CD4-positive, alpha-beta T cell treated with Interleukin-15 for 4 hours (primary cell): ENCODE results near the gene MYCBPAP.

ENCODE experiments used
- DNase-seq: peaks from one replicate; pipeline ENCODE4 v3.0.0-alpha.2; 2020; ENCODE audit warnings: low spot score

MYCBPAP gene

DNA sequence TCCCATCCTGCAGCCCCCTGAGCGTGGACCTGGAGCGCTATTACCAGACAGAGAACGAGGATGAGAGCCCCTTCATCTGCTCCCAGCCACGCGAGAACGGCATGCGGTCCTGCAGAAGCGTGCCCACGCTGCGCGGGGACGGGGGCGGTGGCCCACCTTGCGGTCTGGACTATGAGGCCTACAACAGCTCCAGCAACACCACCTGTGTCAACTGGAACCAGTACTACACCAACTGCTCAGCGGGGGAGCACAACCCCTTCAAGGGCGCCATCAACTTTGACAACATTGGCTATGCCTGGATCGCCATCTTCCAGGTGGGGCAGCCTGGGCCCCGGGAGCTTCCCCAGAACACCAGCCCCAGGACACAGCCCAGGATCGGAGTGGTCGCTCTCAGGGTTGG is 64.3 kb downstream of the MYCBPAP start:
- no peak for DNase-seq

DNA sequence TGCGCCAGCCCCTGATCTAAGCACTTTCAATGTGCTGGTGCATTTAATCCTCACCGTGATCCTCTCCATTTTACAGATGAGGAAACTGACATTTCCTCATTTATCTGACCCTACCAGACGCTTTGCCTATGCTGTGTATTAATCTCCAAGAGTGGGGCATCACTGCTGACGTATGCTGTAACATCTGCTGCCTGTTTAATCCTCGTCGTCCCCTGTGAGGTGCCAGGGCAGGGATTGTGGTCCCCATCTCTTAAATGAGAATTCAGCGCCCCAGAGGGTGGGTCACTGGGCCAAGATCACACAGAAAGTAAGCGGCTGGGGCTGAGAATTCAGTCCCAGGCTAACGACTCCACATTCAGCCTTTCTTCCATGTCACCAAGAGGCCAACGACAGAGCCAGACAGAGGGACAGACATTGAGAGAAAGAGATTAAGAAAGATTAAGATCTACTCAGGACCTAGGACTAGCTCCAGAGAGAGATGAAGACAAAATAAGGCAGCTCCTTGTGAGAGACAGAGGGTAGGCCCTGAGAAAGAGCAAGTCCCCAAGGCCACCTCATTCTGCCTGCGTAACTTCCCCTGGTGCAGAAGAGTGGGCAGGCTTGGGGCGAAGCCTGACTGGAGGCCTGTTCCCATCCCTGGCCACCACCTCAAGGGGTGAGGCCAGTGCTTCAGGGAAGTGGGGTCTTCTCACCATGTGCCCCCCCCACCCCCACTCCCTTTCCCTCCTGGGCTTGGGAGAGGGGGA is 65.8 kb downstream of the MYCBPAP start:
- DNase-seq = no peak

DNA sequence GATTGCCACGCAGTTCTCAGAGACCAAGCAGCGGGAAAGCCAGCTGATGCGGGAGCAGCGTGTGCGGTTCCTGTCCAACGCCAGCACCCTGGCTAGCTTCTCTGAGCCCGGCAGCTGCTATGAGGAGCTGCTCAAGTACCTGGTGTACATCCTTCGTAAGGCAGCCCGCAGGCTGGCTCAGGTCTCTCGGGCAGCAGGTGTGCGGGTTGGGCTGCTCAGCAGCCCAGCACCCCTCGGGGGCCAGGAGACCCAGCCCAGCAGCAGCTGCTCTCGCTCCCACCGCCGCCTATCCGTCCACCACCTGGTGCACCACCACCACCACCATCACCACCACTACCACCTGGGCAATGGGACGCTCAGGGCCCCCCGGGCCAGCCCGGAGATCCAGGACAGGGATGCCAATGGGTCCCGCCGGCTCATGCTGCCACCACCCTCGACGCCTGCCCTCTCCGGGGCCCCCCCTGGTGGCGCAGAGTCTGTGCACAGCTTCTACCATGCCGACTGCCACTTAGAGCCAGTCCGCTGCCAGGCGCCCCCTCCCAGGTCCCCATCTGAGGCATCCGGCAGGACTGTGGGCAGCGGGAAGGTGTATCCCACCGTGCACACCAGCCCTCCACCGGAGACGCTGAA is 67.5 kb downstream of the MYCBPAP start:
- no peak for DNase-seq

DNA sequence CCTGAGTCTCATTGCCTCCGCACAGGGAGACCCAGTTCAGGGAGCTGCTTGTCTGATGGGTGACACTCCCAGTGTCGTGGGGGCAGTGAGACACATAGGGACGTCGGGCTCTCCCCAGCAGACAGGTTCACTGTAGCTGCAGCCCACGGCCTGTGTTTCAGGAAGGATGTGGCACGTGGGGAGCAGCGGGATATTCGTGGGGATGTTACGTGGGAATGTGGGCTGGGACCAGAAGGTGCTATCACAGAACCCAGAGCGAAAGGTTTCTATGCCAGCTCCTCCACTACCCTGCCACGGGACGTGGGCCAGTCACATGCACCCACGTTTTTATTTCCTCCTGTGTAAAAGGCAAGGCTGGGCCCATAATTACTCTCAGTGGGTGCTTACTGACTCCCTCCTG is 68.6 kb downstream of the MYCBPAP start:
- DNase-seq = no peak

DNA sequence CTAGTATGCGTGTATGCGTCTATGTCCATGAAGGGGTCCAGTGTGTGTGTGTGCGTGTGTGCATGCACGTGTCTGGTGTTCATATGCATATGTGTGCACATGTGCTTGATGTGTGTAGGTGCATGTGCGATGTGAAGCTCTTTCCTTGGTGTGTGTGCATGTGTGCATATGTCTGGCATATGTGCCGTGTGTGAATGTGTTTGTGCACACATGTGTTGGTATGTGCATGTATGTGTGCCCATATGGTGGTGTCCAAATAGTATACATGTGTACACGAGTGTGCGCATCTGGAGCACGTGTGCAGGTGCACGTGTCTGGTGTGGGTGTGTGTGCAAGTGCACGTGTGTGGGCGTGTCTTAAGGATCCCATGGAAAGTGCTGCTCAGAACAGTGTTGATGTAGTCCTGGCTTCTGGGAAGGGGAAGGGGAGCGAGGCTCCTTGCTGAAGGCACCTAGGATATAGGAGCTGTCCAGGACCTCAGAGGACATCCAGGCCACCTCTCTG is 69.3 kb downstream of the MYCBPAP start:
- DNase-seq = no peak

GRCh38 chr17:50578173-50578572 is 69.9 kb downstream of the MYCBPAP start:
- DNase-seq = no peak

DNA sequence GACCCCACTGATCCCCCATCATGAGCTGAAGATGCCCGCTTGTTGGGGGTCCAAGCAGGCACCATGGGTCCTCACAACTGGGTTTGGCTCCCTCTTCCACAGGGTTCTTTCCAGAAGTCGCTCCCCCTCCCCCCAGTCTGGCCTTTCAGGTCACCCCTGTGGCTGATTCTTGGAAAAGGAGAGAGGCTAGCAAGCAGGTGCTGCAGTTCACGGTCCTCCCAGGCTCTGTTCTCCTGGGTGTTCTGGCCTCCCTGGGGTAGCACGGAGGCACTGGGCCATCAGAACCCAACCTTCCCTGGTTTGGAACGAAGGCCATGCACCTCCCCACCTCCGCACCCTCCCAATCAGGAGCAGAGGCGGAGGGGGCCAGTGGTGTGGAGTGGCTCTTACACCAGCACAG is 71.2 kb downstream of the MYCBPAP start:
- DNase-seq = no peak

DNA sequence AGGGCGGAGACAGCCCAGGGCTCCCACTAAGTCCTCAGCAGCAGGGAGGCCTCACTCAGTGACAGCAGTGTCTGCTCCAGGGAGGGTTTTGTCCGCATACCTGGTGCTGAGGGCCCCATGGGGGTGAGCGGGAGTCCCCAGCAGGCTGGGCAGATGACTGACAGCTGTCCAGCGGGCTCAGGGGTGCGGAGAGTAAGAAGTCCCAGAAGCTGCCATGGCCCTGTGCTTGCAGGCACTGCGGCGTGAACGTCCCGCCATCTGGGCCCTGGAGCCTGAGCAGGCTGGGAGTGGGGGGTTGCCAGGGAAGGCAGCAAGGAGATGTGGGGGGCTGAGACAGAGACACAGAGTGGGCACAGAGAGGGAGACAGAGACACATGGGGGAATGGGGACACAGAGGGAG is 72.4 kb downstream of the MYCBPAP start:
- DNase-seq = no peak
